HG03139 (cell line): ENCODE data around the gene ADGRL3.
"Not testable (repeated sequence)": the region's sequence is repeated elsewhere in the genome, so short reads cannot be mapped to it uniquely, and the experiment has no call there.

Source experiments
- ATAC-seq: cut with Tn5 transposase; IDR thresholded peaks from one replicate; pipeline ENCODE4 v1.9.1; 2021; ENCODE audit not compliant: unreplicated experiment

ADGRL3 gene

GRCh38 chr4:61783050-61783449 lies 582.9 kb downstream of the ADGRL3 start:
- no peak for ATAC-seq

- no peak for ATAC-seq
Observed at GRCh38 chr4:61785761-61786160, 585.6 kb downstream of the ADGRL3 start.

- ATAC-seq = no peak
Observed at GRCh38 chr4:61786211-61786610, 586.1 kb downstream of the ADGRL3 start.

GRCh38 chr4:61795998-61796397 lies 595.9 kb downstream of the ADGRL3 start:
- ATAC-seq = no peak

- no peak for ATAC-seq
Observed at GRCh38 chr4:61799794-61800193, 599.7 kb downstream of the ADGRL3 start.

- ATAC-seq = no peak
Observed at GRCh38 chr4:61805227-61805626, 605.1 kb downstream of the ADGRL3 start.

- ATAC-seq = no peak
Observed at GRCh38 chr4:61805979-61806378, 605.9 kb downstream of the ADGRL3 start.

- no peak for ATAC-seq
Observed at GRCh38 chr4:61812171-61812570, 612.0 kb downstream of the ADGRL3 start.

GRCh38 chr4:61817071-61817470 lies 616.9 kb downstream of the ADGRL3 start:
- ATAC-seq = no peak

GRCh38 chr4:61820136-61820535 lies 620.0 kb downstream of the ADGRL3 start:
- ATAC-seq = no peak

GRCh38 chr4:61824454-61824853 lies 624.3 kb downstream of the ADGRL3 start:
- ATAC-seq = no peak

- no peak for ATAC-seq
Observed at GRCh38 chr4:61827907-61828391, 627.8 kb downstream of the ADGRL3 start.

- ATAC-seq = no peak
Observed at GRCh38 chr4:61828960-61829359, 628.8 kb downstream of the ADGRL3 start.

GRCh38 chr4:61831987-61832386 lies 631.9 kb downstream of the ADGRL3 start:
- ATAC-seq = no peak

- ATAC-seq = no peak
Observed at GRCh38 chr4:61837395-61837794, 637.3 kb downstream of the ADGRL3 start.

- no peak for ATAC-seq
Observed at GRCh38 chr4:61838072-61838471, 637.9 kb downstream of the ADGRL3 start.

- ATAC-seq = no peak
Observed at GRCh38 chr4:61841714-61842113, 641.6 kb downstream of the ADGRL3 start.

- no peak for ATAC-seq
Observed at GRCh38 chr4:61851126-61851525, 651.0 kb downstream of the ADGRL3 start.

- ATAC-seq = not testable (repeated sequence)
Observed at GRCh38 chr4:61852105-61852504, 652.0 kb downstream of the ADGRL3 start.

- no peak for ATAC-seq
Observed at GRCh38 chr4:61853041-61853440, 652.9 kb downstream of the ADGRL3 start.

- no peak for ATAC-seq
Observed at GRCh38 chr4:61860376-61860775, 660.2 kb downstream of the ADGRL3 start.

- no peak for ATAC-seq
Observed at GRCh38 chr4:61864286-61864685, 664.2 kb downstream of the ADGRL3 start.

- ATAC-seq = no peak
Observed at GRCh38 chr4:61866378-61867030, 666.4 kb downstream of the ADGRL3 start.
